ENCODE measurements around the gene PTPRK. TPM values are rescaled to one million over a fixed set of nuclear protein-coding genes. Genes with fewer than 3 reads are reported as not detected.
"Not testable (repeated sequence)": the region's sequence is repeated elsewhere in the genome, so short reads cannot be mapped to it uniquely, and the experiment has no call there.

The PTPRK gene
- total RNA-seq, 2 donors from 2014 or later: 29.6 to 30.2 TPM

DNA sequence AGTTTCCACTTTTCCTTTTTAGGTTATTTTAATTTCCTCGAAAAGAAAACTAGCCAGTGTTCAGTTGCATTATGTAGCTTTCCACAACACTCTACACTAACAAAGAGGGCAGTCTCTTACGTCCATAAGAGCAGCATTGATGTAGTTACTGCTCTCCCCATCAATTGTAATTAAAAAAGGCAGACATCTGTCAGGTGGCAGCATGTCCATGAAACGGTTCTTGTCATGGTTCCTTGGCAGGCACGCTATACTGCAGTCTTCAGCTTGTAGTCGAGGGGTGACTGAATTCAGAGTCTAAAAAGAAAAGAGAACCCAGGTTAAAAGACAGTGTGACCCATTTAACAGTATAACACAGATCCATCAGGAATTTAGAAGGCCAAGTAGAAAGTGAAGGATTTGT is 539.4 kb downstream of the PTPRK start:
- intact Hi-C loops (cut with DNase I): no loop called here
- ATAC-seq (no peak), DNase-seq (no peak)

DNA sequence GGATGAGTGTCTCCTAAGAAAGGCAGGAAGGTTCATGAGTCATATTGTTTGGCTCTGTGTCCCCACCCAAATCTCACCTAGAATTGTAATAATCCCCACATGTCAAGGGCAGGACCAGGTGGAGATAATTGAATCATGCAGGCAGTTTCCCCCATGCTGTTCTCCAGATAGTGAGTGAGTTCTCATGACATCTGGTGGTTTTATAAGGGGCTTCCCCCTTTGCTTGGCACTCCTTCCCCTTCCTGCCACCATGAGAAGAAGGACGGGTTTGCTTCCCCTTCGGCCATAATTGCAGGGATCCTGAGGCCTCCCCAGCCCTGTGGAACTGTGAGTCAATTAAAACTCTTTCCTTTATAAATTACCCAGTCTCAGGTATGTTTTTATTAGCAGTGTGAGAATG is 542.2 kb downstream of the PTPRK start:
- ATAC-seq; DNase-seq; intact Hi-C loops (cut with DNase I): not testable (repeated sequence)

DNA sequence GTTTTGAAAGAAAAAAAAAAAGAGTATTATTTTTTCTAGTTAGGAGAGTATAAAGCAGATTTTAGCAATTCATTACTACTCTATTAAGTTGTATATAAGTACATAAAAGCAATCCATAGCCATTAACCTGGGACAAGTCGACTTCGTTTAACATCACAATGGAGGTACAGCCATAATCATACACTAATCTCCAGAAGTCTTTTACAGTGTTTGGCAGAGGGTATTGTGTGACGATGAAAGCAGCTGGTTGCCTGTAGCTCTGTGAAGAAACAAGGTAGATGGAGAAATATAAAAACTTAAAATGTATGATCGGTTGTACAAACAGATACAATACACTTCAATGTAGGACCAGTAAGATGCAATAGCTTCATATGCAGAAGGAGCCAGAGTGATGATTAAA is 543.6 kb downstream of the PTPRK start:
- DNase-seq (no peak), ATAC-seq (no peak)
- intact Hi-C loops (cut with DNase I): no loop called here

DNA sequence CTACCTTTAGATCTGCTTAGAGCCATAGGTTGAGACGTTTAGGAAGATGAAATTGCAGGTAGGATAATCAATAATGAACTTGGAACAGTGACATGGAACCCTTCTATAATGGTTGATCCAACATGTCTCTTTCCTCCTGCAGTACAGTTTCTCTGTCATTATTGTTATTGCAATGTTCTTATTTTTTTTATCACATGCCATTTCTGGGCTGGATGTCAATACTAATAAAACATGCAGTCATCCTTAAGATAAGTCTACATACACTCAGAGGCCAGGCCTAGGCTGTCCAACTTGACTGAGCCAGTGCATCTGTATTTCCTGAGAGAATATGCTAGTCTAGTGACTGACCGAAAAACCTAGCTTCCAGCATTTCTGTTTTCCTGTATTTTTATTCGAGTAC is 544.3 kb downstream of the PTPRK start:
- no peak for ATAC-seq
- DNase-seq: no peak
- intact Hi-C loops (cut with DNase I): no loop called here

DNA sequence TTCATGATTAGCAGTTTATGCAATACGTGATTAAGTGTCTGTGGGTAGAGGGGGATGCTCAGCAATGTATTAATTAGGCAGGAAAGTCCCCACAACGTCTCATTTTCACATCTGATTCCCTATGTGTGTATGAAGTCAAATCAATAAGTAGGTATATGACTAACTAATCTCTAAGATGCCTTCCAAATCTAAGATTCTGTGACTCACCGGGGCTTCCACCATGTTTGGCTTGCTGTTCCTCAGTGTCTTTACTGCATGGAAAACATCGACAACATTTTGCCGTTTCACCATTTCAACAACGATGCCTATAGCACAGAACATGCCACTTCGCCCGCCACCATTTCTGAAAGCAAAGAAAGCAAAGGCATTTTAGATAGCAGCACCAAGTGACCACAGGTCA is 547.6 kb downstream of the PTPRK start:
- ATAC-seq (no peak), DNase-seq (no peak)
- intact Hi-C loops (cut with DNase I): no loop called here

- ATAC-seq (peak in 1 of 2 donors; percentile 67), DNase-seq (no peak)
- intact Hi-C loops (cut with DNase I): no loop called here
Observed at GRCh38 chr6:127971945-127972391, 548.4 kb downstream of the PTPRK start.

- ATAC-seq (no peak), DNase-seq (no peak)
- intact Hi-C loops (cut with DNase I): no loop called here
Observed at GRCh38 chr6:127971386-127971785, 549.0 kb downstream of the PTPRK start.

GRCh38 chr6:127969701-127970100 is 550.7 kb downstream of the PTPRK start:
- intact Hi-C loops (cut with DNase I): no loop called here
- ATAC-seq: no peak
- DNase-seq: no peak

DNA sequence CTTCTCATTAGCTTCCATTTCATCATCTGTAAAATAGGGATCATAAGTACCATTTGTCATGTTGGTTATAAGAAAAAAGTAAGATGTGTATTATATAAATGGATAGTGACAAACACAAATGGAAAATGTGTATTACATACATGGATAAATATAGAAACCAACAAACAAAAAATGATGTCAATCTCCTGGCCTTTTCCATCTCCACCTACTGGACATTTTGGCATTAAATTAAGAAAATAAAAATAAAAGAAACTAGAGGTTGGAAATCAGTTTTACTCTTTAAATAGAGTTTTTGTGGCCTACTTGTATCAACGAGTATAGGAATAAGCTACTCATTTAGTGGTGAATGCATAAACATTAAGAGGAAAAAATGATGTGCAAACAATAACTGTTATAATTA is 552.0 kb downstream of the PTPRK start:
- ATAC-seq (no peak), DNase-seq (no peak)
- intact Hi-C loops (cut with DNase I): no loop called here

DNA sequence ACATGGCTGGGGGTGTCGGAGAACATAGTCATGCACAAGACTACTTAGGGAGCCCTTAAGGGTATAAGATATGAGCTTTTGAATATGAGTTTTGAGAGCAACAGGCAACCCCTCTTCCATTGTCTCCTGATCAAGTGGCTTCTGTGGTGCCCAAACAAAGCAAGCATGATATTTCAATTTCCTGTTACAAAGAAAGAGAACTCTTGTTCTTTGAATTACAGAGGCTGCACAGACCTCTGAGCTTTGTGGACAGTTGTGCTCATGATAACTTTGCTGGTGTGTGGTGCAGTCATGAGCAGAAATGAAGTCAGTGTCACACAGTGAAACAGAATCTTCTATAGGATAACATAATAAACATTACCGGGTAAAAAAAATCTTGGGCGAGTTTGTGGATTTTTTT is 552.7 kb downstream of the PTPRK start:
- intact Hi-C loops (cut with DNase I): no loop called here
- no peak for ATAC-seq
- DNase-seq: no peak

GRCh38 chr6:127966616-127967015 is 553.8 kb downstream of the PTPRK start:
- ATAC-seq (no peak), DNase-seq (no peak)
- intact Hi-C loops (cut with DNase I): no loop called here

DNA sequence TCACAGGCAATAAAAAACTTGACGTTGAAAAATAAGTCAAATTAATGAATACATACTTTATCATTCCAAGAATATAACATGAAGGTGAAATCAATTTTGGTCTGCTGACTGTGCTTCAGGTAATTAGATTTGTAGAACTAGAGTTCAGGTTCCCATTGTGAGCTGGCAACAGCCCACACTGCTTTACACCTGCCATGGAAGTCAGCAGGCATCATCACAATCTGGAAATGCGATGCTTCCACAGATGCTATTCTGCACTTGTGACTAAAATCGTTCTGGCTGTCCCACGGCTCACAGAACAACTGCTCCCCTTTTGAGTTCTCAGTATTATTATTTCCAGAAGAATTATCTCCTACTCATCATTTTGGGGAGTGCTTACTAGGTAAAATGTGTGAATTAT is 556.9 kb downstream of the PTPRK start:
- ATAC-seq (no peak), DNase-seq (no peak)
- intact Hi-C loops (cut with DNase I): no loop called here

- DNase-seq (no peak), ATAC-seq (peak in 1 of 2 donors; percentile 40)
- intact Hi-C loops (cut with DNase I): no loop called here
Observed at GRCh38 chr6:127959869-127960268, 560.5 kb downstream of the PTPRK start.

DNA sequence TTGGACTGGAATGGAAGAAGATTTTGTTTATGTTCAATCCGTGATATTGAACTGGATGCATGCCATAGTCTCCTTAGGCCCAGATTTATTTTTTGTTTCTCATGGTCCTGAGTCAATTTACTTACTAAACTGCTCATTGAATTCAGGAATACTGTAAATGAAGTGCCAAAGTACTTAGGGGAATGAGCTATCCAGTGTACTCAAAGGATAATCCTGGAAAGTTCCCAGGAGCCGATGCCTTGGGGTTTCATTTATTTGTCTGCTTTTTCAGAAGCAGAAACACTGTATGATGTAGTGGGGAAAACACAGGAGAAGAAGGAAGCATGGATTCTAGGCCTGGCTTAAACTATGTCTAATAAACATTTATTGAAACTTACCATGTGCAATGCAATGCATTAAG is 563.4 kb downstream of the PTPRK start:
- intact Hi-C loops (cut with DNase I): no loop called here
- DNase-seq (no peak), ATAC-seq (no peak)

DNA sequence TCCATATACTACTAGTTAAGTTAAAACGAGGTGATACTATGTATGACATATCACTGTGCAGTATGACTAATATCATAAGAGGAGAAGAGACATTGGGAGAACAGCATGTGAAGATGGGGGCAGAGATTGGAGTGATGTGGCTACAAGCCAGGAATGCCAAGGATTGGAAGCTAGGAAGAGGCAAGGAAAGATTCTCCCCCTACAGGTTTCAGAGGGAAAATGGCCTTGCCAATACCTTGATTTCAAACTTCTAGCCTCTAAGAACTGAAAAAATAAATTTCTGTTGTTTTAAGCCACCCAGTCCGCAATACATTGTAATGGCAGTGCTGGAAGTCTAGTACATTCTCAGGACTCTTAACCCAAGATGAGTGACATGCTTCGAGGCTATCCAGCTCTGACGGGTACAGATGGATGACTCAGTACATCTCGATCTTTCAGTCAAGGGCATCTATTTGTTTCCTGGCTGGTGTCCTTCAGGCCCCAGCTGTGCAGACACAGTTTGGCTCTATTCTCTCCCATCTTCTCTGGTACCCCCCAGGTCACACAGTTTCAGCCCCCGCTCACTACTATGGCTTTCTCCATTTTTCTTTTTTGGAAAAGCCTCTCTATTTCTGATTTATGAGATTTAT is 564.0 kb downstream of the PTPRK start:
- intact Hi-C loops (cut with DNase I): no loop called here
- DNase-seq (no peak), ATAC-seq (peak in 1 of 2 donors; percentile 67)

DNA sequence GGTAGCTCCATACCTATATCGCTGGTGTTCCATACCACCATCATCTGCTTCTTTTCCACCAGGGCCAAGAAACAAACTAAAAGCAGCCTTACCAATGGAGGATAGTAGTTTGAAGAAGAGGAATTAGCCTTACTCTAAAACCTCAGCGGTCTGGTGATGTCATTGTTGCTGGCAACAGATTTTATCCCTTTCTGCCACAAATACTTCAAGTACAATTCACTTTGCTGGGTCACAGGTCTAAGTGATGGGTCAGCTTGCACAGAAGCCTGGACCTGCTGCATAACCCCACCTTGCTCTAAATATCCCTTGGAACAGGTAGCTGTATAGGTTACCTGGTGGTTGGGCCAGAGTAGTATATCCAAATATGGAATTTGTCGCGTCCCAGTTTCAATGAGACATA is 566.3 kb downstream of the PTPRK start:
- intact Hi-C loops (cut with DNase I): no loop called here
- no peak for DNase-seq
- no peak for ATAC-seq

DNA sequence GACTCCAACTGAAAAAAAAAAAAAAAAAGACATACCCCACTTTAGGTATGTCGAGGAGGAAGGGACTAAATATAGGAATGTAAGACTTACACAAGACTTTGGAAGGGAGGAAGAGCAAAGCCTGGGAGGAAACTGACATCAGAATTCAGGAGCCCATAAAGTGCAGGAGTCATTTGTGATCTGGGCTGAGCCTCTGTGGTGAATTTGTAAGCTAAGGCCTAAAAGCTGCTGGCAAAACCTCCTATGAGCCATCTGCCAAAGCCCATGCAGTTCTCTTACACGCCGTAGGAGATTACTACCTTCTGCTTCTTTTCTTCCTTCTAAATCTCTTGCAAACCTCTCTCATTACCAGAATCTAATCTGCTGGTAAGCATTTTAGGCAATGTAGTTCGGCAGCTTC is 567.6 kb downstream of the PTPRK start:
- ATAC-seq (no peak), DNase-seq (no peak)
- intact Hi-C loops (cut with DNase I): no loop called here

DNA sequence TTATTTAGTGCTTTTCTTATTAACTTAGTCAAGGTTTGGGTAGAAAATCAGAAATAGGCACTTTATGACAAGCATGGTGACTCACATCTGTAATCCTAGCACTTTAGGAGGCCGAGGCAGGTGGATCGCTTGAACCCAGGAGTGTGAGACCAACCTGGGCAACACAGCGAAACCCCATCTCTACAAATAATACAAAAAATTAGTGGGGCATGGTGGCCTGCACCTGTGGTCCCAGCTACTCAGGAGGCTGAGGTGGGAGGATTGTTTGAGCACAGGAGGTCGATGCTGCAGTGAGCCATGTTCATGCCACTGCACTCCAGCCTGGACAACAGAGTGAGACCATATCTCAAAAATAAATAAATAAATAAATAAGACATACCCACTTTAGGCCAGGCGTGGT is 568.2 kb downstream of the PTPRK start:
- ATAC-seq (no peak), DNase-seq (no peak)
- intact Hi-C loops (cut with DNase I): no loop called here

- DNase-seq (no peak), ATAC-seq (no peak)
- intact Hi-C loops (cut with DNase I): no loop called here
Observed at GRCh38 chr6:127951172-127951917, 569.1 kb downstream of the PTPRK start.

DNA sequence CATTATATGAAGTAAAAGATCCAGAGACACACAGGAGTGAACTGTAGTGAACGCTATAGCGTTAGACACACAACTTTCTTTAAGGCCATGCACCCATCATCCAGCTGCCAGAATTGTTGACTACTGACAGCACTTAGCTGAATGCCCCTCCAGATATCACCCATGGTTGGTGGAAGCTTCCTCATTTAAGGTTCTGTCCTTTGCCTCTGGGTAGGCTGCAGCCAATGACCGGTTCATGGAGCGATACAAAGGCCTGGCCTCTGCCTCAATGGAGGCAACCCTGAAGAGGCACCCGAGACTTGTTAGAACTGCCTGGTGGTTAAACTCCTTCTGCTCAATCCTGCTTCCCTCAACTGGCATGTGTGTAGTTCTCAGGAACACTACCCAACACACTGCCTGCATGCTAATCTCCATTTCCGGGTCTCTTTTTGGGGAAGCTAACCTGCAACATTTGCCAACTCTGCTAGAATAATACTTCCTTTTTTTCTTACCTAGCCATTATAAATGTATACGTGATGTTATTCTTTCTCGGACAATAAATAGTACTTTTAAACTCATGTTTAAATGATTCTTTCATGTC is 569.7 kb downstream of the PTPRK start:
- ATAC-seq (no peak), DNase-seq (no peak)
- intact Hi-C loops (cut with DNase I): no loop called here

DNA sequence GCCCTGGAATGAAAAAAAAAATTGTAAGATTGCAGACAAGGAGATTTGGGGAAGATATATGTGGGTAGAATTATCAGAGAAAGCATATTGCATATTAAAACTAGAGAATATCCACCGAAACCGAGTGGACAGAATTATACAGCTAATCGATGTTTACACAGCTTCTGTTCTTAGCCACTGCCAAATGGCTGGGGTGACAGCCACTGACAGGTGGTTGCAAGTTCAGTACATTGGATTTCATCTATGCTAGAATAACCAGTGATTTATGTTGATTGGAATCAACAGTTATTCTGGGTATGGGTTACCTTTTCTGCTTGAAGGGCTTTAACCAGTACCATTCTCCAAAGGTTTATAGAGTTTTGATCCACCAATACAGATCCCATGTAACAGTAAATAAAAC is 571.1 kb downstream of the PTPRK start:
- DNase-seq: no peak
- ATAC-seq: no peak
- intact Hi-C loops (cut with DNase I): no loop called here

All from left cardiac atrium (tissue), 4 donors.